Heart left ventricle (tissue), 13 donors: Measurements from ENCODE around the gene TMEM170B.

ENCODE experiments used
- CTCF ChIP-seq, 12 donors: fragments of 200-600 bp; sonication (generic) in 4 of 12; IDR thresholded peaks; one replicate each; pipeline versions ENCODE4 v1.5.0 to v1.8.0; 2018 to 2022; ENCODE audit warnings: antibody characterized with exemption in 12 of 12, mild to moderate bottlenecking in 5 of 12
- POLR2A ChIP-seq, 2 donors: fragments of 450-650 bp; IDR thresholded peaks; one replicate each; pipeline ENCODE4 v1.6.1; 2017; ENCODE audit warnings: antibody characterized with exemption in 2 of 2, mild to moderate bottlenecking in 2 of 2, moderate library complexity in 2 of 2
- donor health status: ischemic (EF 13 %, LVEDD 7.1; RV severe dilation, severe dysfunction).
- donor health status: DM: no; HTN: yes; CAD: no.
- donor health status: DM: no; HTN: no; CAD: no.
- donor health status: ischemic (EF 25% LVEDD 6.9; RV normal size, moderate dysfunction).
- donor health status: ischemic (EF 25% LVEDD 5.7; RV mildly dilated, moderate dysfunction).
- donor health status: ischemic (EF 35%, LVEDD 5.7; RV mildly dilated, moderate dysfunction).
- donor health status: nonischemic (EF 11% LVEDD 7.7; RV severe dilation, severe dysfunction).
- donor health status: DM: yes; HTN: yes; CAD: no.
- donor health status: PGD.
- donor health status: ischemic (EF 29% LVEDD 5.4; RV normal size, mild dysfunction).
- donor health status: nonischemic (EF 23%, LVEDD 6.1; RV moderate dilation, normal function).

- TF ChIP-seq CTCF (IDR thresholded peaks at IDR 0.05) = no peak
- no peak for TF ChIP-seq POLR2A (IDR thresholded peaks at IDR 0.05)
Measured at GRCh38 chr6:11509471-11509870, 28.1 kb upstream of the TMEM170B start.
